HUES64 (cell line): ENCODE results near the gene PLPPR3.
A peak's percentile ranks its signal among the peaks of the same experiment; 100 is the strongest.

ENCODE experiments used
- H3K27ac ChIP-seq: 2 replicates; pipeline ENCODE4 v1.7.0; 2013; ENCODE audit warnings: low read depth, low read length, inconsistent platforms
- H3K27me3 ChIP-seq: 2 replicates; pipeline ENCODE4 v1.6.1; 2013; ENCODE audit warnings: mild to moderate bottlenecking, low read length; ENCODE audit not compliant: insufficient read depth
- H3K36me3 ChIP-seq: 2 replicates; pipeline ENCODE4 v1.6.1; 2013; ENCODE audit warnings: mild to moderate bottlenecking, low read length; ENCODE audit not compliant: insufficient read depth
- H3K4me1 ChIP-seq: 2 replicates; pipeline ENCODE4 v1.6.1; 2013; ENCODE audit warnings: mild to moderate bottlenecking, low read length, moderate library complexity; ENCODE audit not compliant: insufficient read depth
- H3K4me3 ChIP-seq: 2 replicates; pipeline ENCODE4 v1.5.1; 2013; ENCODE audit warnings: mild to moderate bottlenecking, low read length, moderate library complexity
- H3K9ac ChIP-seq: 2 replicates; pipeline ENCODE4 v1.6.1; 2013; ENCODE audit warnings: mild to moderate bottlenecking, low read depth, low read length
- H3K9me3 ChIP-seq: 2 replicates; pipeline ENCODE4 v1.6.1; 2013; ENCODE audit warnings: low read depth, low read length; ENCODE audit not compliant: insufficient read depth
- WGBS: fragments of 150-250, 120-280 bp; methylation state at CpG from one replicate; pipeline ENCODE4 v1.1.7; 2013; ENCODE audit warnings: missing lambda C conversion rate; 5-methylcytosine and 5-hydroxymethylcytosine counted together

Gene PLPPR3

GRCh38 chr19:797528-798414, 24.0 kb downstream of the PLPPR3 start:
- Histone ChIP-seq H3K27me3 (no peaks in the 10 kb centered on the region), H3K4me3 (peak overlapping the region; percentile 99), H3K9me3 (no peaks in the 10 kb centered on the region), H3K36me3 (peaks cover 37% of the 10 kb centered on the region), H3K27ac (peak overlapping the region; percentile 97), H3K4me1 (peaks cover 22% of the 10 kb centered on the region), H3K9ac (peak overlapping the region; percentile 98)
- under 1% methylated on average over 129 of the region's 129 CpGs for WGBS

DNA sequence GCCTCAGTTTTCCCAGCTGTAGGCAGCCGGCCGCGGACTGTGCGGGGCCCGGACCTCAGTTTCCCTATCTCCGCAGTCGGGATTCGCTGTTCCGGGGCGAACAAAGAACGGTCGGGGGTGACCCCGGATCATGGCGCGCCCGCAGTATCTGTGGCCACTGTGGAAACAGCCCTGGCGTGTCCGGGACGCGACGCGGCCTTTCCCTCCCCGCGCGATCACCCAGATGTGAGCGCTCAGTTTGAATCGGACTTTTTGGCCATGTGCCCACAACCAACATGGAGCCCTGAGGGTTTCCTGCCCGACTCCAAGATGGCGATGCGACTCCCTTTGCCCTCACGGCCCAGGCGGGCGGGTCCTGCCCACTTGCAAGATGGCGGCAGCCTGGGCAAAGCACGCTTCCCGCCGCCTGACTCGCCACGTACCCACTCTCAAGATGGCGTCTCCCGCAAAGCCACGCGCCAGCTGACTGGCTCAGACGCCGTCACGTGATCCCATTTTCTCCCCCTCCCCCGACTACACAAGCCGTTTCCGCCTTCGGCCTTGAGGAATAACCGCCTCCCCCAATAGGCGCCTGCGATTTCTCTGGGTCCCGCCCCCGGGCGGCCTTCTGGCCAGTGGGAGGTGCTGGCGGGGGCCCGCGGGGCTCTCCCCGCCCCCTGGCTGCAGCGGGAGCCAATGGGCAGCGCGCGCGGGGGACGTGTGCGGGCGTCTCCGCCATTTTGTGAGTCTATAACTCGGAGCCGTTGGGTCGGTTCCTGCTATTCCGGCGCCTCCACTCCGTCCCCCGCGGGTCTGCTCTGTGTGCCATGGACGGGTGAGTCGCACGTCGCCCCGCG, 24.8 kb downstream of the PLPPR3 start, which contains the start of gene PTBP1:
Gene PTBP1 (plus strand): TSS at position 761 of the 836 bp plus-strand sequence. CDS start 46 bp downstream, at position 807.
- H3K9me3 ChIP-seq = no peaks in the 10 kb centered on the region
- WGBS = 2% methylated on average over 83 of the region's 83 CpGs
- H3K36me3 ChIP-seq = peaks cover 28% of the 10 kb centered on the region
- H3K9ac ChIP-seq = peak within 1 kb of the TSS; percentile 98
- peaks cover 20% of the 10 kb centered on the region for H3K4me1 ChIP-seq
- H3K27me3 ChIP-seq = no peaks in the 10 kb centered on the region
- peak within 1 kb of the TSS; percentile 99 for H3K4me3 ChIP-seq
- peak within 1 kb of the TSS; percentile 97 for H3K27ac ChIP-seq

DNA sequence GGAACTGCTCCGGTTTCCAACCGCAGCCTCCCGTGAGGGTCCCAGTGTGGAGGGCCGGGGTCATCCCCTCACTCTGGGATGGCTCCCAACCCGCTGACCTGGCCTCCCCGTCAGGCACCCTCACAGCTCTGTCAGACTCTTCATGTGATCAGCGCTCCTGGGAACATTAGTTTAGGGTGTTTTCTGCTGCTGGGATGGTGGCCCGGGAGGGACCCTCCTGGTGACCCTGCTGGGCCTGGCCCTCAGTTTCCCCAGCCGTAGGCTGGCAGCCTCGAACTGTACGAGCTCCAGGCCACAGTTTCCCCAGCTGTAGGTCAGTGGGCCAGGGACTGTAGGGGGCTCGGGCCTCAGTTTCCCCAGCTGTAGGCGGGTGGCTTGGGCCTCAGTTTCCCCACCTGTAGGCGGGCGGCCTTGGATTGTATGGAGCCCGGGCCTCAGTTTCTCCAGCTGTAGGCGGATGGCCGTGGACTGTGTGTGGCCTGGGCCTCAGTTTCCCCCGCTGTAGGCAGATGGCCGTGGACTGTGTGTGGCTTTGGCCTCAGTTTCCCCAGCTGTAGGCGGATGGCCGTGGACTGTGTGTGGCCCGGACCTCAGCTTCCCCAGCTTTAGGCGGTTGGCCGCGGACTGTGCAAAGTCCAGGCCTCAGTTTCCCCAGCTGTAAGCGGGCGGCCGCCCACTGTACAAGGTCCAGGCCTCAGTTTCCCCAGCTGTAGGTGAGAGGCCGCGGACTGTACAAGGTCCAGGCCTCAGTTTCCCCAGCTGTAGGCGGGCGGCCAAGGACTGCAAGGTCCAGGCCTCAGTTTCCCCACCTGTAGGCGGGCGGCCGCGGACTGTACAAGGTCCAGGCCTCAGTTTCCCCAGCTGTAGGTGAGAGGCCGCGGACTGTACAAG, 25.8 kb downstream of the PLPPR3 start:
- peak overlapping the region; percentile 62 for H3K4me3 ChIP-seq
- H3K27ac ChIP-seq = no peak overlapping the region; the same call in 1 of the 2 replicates
- H3K4me1 ChIP-seq = peaks cover 14% of the 10 kb centered on the region
- WGBS = 90% methylated on average over 39 of the region's 39 CpGs
- H3K9me3 ChIP-seq = no peaks in the 10 kb centered on the region
- no peak overlapping the region for H3K9ac ChIP-seq
- H3K36me3 ChIP-seq = peaks cover 18% of the 10 kb centered on the region
- H3K27me3 ChIP-seq = no peaks in the 10 kb centered on the region

- H3K9ac ChIP-seq = no peak overlapping the region
- no peaks in the 10 kb centered on the region for H3K27me3 ChIP-seq
- H3K36me3 ChIP-seq = peaks cover 10% of the 10 kb centered on the region
- WGBS = 94% methylated on average over 28 of the region's 28 CpGs
- no peaks in the 10 kb centered on the region for H3K9me3 ChIP-seq
- H3K27ac ChIP-seq = no peak overlapping the region; the same call in 1 of the 2 replicates
- H3K4me3 ChIP-seq = no peak overlapping the region
- H3K4me1 ChIP-seq = peaks cover 7% of the 10 kb centered on the region
Observed at GRCh38 chr19:795073-795611, 26.6 kb downstream of the PLPPR3 start.

DNA sequence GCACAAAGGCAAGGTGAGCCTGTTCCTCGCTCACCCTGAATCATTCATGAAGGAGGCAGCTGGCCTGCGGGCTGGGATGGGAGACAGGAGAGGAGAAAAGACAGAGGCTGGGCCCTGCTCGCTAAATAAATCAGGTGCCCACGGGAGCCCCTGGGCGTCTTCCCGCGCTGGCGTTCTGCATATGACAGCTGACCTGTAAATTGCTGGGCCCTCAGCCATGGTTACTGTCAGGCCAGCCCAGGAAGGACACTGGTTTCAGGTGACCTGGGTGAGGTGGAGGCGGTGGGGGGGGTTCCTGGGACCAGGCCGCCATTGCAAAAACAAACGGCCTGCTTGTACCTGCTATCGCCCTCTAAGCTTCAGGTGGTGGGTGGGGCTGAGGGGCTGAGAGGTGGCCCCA, 27.9 kb downstream of the PLPPR3 start:
- 94% methylated on average over 12 of the region's 12 CpGs for WGBS
- no peak overlapping the region for H3K27ac ChIP-seq

GRCh38 chr19:792306-792885, 29.4 kb downstream of the PLPPR3 start:
- Histone ChIP-seq H3K9me3 (no peaks in the 10 kb centered on the region), H3K4me1 (peaks cover 14% of the 10 kb centered on the region), H3K4me3 (no peak overlapping the region), H3K27me3 (no peaks in the 10 kb centered on the region), H3K36me3 (no peaks in the 10 kb centered on the region), H3K27ac (no peak overlapping the region), H3K9ac (no peak overlapping the region)
- 79% methylated on average over 15 of the region's 16 CpGs for WGBS

More for the DNA sequence above, 27.9 kb downstream of the PLPPR3 start:
- Histone ChIP-seq H3K27me3 (no peaks in the 10 kb centered on the region), H3K4me3 (no peak overlapping the region), H3K36me3 (no peaks in the 10 kb centered on the region), H3K4me1 (peaks cover 9% of the 10 kb centered on the region), H3K9me3 (no peaks in the 10 kb centered on the region), H3K9ac (no peak overlapping the region)

DNA sequence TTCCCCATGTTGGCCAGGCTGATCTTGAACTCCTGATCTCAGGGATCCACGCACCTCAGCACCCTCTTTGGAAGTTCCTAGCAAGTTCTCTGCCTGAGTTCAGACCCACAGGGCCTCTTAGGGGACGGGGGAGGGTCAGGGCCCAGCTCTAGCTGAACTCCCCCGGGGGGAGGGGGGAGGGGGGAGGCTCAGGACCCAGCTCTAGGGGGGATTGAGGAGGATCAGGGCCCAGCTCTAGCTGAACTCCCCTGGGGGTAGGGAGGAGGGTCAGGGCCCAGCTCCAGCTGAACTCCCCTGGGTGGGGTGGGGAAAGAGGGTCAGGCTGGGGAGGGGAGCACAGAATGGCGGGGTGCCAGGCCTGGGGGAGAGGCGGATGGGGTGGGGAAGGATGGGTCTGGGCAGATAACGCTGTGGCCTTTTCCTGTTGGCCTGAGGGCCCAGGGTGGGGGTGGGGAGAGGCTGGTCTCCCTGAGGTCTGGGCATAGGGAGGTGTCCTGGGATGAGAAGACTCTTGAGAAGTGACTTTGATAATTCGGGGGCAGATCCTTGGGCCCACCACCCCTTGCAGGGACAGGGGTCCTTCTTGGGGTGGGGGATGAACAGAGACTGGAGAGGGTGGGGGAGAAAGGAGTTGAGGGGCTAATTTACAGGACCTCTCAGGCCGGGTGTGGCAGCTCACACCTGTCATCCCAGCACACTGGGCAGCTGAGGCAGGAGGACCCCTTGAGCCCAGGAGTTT, 30.0 kb downstream of the PLPPR3 start:
- Histone ChIP-seq H3K9ac (no peak overlapping the region), H3K27me3 (no peaks in the 10 kb centered on the region), H3K36me3 (no peaks in the 10 kb centered on the region), H3K4me1 (peaks cover 14% of the 10 kb centered on the region), H3K9me3 (no peaks in the 10 kb centered on the region), H3K27ac (no peak overlapping the region), H3K4me3 (no peak overlapping the region)
- 71% methylated on average over 8 of the region's 8 CpGs for WGBS

GRCh38 chr19:791007-791566, 30.7 kb downstream of the PLPPR3 start:
- Histone ChIP-seq H3K4me3 (no peak overlapping the region), H3K9me3 (no peaks in the 10 kb centered on the region), H3K27ac (no peak overlapping the region), H3K9ac (no peak overlapping the region; the same call in 1 of the 2 replicates), H3K36me3 (no peaks in the 10 kb centered on the region), H3K4me1 (peaks cover 14% of the 10 kb centered on the region), H3K27me3 (no peaks in the 10 kb centered on the region)
- WGBS = 91% methylated on average over 26 of the region's 26 CpGs

DNA sequence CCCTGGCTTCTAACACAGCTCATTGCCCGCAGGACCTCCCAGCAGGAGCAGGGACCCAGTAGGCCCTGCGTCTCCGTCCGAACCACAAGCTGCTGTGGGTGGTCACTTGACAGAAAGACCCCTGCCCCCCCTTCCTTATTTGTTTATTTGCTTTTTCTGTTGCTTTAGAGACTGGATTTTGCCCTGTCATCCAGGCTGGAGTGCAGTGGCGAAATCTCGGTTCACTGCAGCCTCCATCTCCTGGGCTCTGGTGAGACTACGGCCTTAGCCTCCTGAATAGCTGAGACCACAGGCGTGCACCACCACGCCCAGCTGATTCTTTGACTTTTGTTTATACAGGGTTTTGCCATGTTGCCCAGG, 32.1 kb downstream of the PLPPR3 start:
- Histone ChIP-seq H3K4me3 (no peak overlapping the region), H3K9ac (peak overlapping the region; percentile 52), H3K9me3 (no peaks in the 10 kb centered on the region), H3K36me3 (no peaks in the 10 kb centered on the region), H3K27me3 (no peaks in the 10 kb centered on the region), H3K27ac (peak overlapping the region; percentile 82), H3K4me1 (peaks cover 14% of the 10 kb centered on the region)
- WGBS = 66% methylated on average over 9 of the region's 9 CpGs
